Sigmoid colon (tissue), 4 donors: Measurements from ENCODE around the gene ATP5ME.

Experiments used
- EP300 ChIP-seq, 4 donors: sonication (generic); formaldehyde crosslinking; IDR thresholded peaks; one replicate each; pipeline ENCODE4 v1.6.1; 2017; ENCODE audit warnings: antibody characterized with exemption in 4 of 4
- POLR2A ChIP-seq, 2 donors: fragments of 450-650 bp; IDR thresholded peaks; one replicate each; pipeline ENCODE4 v1.6.1; 2016; ENCODE audit warnings: antibody characterized with exemption in 2 of 2, mild to moderate bottlenecking in 2 of 2, moderate library complexity in 2 of 2
- POLR2AphosphoS5 ChIP-seq, 4 donors: sonication (generic); formaldehyde crosslinking; IDR thresholded peaks; one replicate each; pipeline ENCODE4 v1.6.1; 2017; ENCODE audit warnings: antibody characterized with exemption in 4 of 4
- TF ChIP-seq, protein P1 (sequence below), 4 experiments: fragments of 450-650 bp in 3 of 4; fragments of 200-600 bp in 1 of 4; IDR thresholded peaks; one replicate each; pipeline ENCODE4 v1.5.1; 2016 to 2019; ENCODE audit warnings: antibody characterized with exemption in 4 of 4, mild to moderate bottlenecking in 3 of 4, moderate library complexity in 2 of 4

DNA sequence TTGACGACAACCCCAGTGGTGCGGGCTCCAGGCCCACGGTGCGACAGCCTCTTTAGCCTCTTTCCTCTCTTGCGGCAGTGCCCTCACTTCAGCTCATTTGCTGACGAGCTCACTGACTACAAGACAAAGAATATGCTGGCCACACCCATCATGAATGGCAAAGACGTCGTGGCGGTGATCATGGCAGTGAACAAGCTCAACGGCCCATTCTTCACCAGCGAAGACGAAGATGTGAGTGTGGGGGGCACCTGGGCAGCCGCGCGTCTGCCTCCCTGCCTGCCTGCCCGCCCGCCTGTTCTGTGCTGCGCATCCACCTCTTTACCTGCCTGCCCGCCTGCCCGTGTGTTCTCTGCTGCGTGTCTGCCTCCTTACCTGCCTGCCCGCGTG lies 39.5 kb downstream of the ATP5ME start:
- TF ChIP-seq, protein P1, sequence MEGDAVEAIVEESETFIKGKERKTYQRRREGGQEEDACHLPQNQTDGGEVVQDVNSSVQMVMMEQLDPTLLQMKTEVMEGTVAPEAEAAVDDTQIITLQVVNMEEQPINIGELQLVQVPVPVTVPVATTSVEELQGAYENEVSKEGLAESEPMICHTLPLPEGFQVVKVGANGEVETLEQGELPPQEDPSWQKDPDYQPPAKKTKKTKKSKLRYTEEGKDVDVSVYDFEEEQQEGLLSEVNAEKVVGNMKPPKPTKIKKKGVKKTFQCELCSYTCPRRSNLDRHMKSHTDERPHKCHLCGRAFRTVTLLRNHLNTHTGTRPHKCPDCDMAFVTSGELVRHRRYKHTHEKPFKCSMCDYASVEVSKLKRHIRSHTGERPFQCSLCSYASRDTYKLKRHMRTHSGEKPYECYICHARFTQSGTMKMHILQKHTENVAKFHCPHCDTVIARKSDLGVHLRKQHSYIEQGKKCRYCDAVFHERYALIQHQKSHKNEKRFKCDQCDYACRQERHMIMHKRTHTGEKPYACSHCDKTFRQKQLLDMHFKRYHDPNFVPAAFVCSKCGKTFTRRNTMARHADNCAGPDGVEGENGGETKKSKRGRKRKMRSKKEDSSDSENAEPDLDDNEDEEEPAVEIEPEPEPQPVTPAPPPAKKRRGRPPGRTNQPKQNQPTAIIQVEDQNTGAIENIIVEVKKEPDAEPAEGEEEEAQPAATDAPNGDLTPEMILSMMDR (IDR thresholded peaks at IDR 0.05), result no peak
- TF ChIP-seq POLR2A (IDR thresholded peaks at IDR 0.05), result no peak
- TF ChIP-seq EP300 (IDR thresholded peaks at IDR 0.05), result no peak
- no peak for TF ChIP-seq POLR2AphosphoS5 (IDR thresholded peaks at IDR 0.05)
